HG03159 (cell line): ENCODE data around the gene TRIM29.
"Not testable (repeated sequence)": the region's sequence is repeated elsewhere in the genome, so short reads cannot be mapped to it uniquely, and the experiment has no call there.

Experiments used
- ATAC-seq: cut with Tn5 transposase; IDR thresholded peaks from one replicate; pipeline ENCODE4 v1.9.1; 2021; ENCODE audit warnings: mild to moderate bottlenecking, moderate library complexity; ENCODE audit not compliant: unreplicated experiment

TRIM29 gene

GRCh38 chr11:120172054-120172911 lies 34.4 kb upstream of the TRIM29 start:
- peak; percentile 80 for ATAC-seq

- ATAC-seq = no peak
Observed at GRCh38 chr11:120170741-120171261, 32.9 kb upstream of the TRIM29 start.

- no peak for ATAC-seq
Observed at GRCh38 chr11:120169981-120170698, 32.2 kb upstream of the TRIM29 start.

- no peak for ATAC-seq
Observed at GRCh38 chr11:120168960-120169681, 31.2 kb upstream of the TRIM29 start.

- ATAC-seq = no peak
Observed at GRCh38 chr11:120168108-120168959, 30.4 kb upstream of the TRIM29 start.

- no peak for ATAC-seq
Observed at GRCh38 chr11:120167659-120168058, 29.7 kb upstream of the TRIM29 start.

GRCh38 chr11:120160436-120160835 lies 22.5 kb upstream of the TRIM29 start:
- no peak for ATAC-seq

GRCh38 chr11:120153221-120153620 lies 15.3 kb upstream of the TRIM29 start:
- ATAC-seq = no peak

- no peak for ATAC-seq
Observed at GRCh38 chr11:120151536-120151935, 13.6 kb upstream of the TRIM29 start.

- ATAC-seq = no peak
Observed at GRCh38 chr11:120149246-120149645, 11.3 kb upstream of the TRIM29 start.

GRCh38 chr11:120147950-120148270 lies 10.0 kb upstream of the TRIM29 start:
- ATAC-seq = no peak

GRCh38 chr11:120147094-120147949 lies 9.4 kb upstream of the TRIM29 start:
- ATAC-seq = no peak

GRCh38 chr11:120146413-120147093 lies 8.6 kb upstream of the TRIM29 start:
- no peak for ATAC-seq

- ATAC-seq = no peak
Observed at GRCh38 chr11:120144501-120144900, 6.6 kb upstream of the TRIM29 start.

GRCh38 chr11:120143472-120143871 lies 5.6 kb upstream of the TRIM29 start:
- not testable (repeated sequence) for ATAC-seq

- no peak for ATAC-seq
Observed at GRCh38 chr11:120142441-120143100, 4.7 kb upstream of the TRIM29 start.

- no peak for ATAC-seq
Observed at GRCh38 chr11:120141768-120142423, 4.0 kb upstream of the TRIM29 start.
